Keratinocyte (primary cell): ENCODE data around the gene PXYLP1. TPM values are rescaled to one million over a fixed set of nuclear protein-coding genes. Genes with fewer than 3 reads are reported as not detected.

Source experiments
- DNase-seq: peaks from one replicate; pipeline ENCODE4 v3.0.0-alpha.2; 2011; ENCODE audit warnings: low read depth, missing footprints, low spot score
- FAIRE-seq: peaks from 2 replicates; lab custom pipeline; 2011; peaks lifted over from hg19 to GRCh38; lab: Jason Lieb, UNC
- H2AFZ ChIP-seq: 2 replicates; pipeline ENCODE4 v1.6.0; 2012; ENCODE audit warnings: low read length, control low read depth, inconsistent platforms; ENCODE audit not compliant: control insufficient read depth
- H3K27ac ChIP-seq: 2 replicates; pipeline ENCODE4 v1.5.1; 2011; ENCODE audit warnings: low read length; ENCODE audit not compliant: control insufficient read depth, insufficient read depth
- H3K27me3 ChIP-seq: 3 replicates; pipeline ENCODE4 v1.6.0; 2011; ENCODE audit warnings: low read length; ENCODE audit not compliant: control insufficient read depth, insufficient read depth; ENCODE audit errors: extremely low read depth
- H3K36me3 ChIP-seq, 2 experiments: 2 replicates in 1 of 2; 3 replicates in 1 of 2; pipeline ENCODE4 v1.5.1; 2011; ENCODE audit warnings: low read length in 2 of 2, mild to moderate bottlenecking in 1 of 2; ENCODE audit not compliant: control insufficient read depth in 2 of 2, insufficient read depth in 2 of 2; ENCODE audit errors: extremely low read depth in 1 of 2
- H3K4me1 ChIP-seq: 3 replicates; pipeline ENCODE4 v1.5.1; 2011; ENCODE audit warnings: low read length; ENCODE audit not compliant: control insufficient read depth, insufficient read depth; ENCODE audit errors: extremely low read depth
- H3K4me2 ChIP-seq: 3 replicates; pipeline ENCODE4 v1.6.0; 2011; ENCODE audit warnings: low read depth, low read length; ENCODE audit not compliant: control insufficient read depth, insufficient read depth; ENCODE audit errors: extremely low read depth
- H3K4me3 ChIP-seq, 3 experiments: fragments of 200-600 bp in 1 of 3; sonication (generic) in 1 of 3; 2 replicates in 2 of 3; 3 replicates in 1 of 3; pipeline ENCODE4 v1.5.1; 2011 to 2016; ENCODE audit warnings: low read length in 3 of 3, mild to moderate bottlenecking in 3 of 3, control low read depth in 2 of 3, inconsistent platforms in 1 of 3, low read depth in 1 of 3, mixed read lengths in 1 of 3, mixed run types in 1 of 3, moderate library complexity in 1 of 3; ENCODE audit not compliant: control insufficient read depth in 2 of 3, insufficient read depth in 2 of 3; ENCODE audit errors: extremely low read depth in 1 of 3
- H3K79me2 ChIP-seq: 2 replicates; pipeline ENCODE4 v1.6.0; 2012; ENCODE audit warnings: low read length; ENCODE audit not compliant: control insufficient read depth, insufficient read depth
- H3K9ac ChIP-seq: 3 replicates; pipeline ENCODE4 v1.6.0; 2011; ENCODE audit warnings: low read length; ENCODE audit not compliant: control insufficient read depth, insufficient read depth; ENCODE audit errors: extremely low read depth
- H3K9me1 ChIP-seq: 3 replicates; pipeline ENCODE4 v1.6.0; 2011; ENCODE audit warnings: low read length; ENCODE audit not compliant: control insufficient read depth, insufficient read depth; ENCODE audit errors: extremely low read depth
- H3K9me3 ChIP-seq: 2 replicates; pipeline ENCODE4 v1.5.1; 2012; ENCODE audit warnings: low read depth, low read length; ENCODE audit not compliant: control insufficient read depth
- H4K20me1 ChIP-seq: 3 replicates; pipeline ENCODE4 v1.6.0; 2011; ENCODE audit warnings: low read length; ENCODE audit not compliant: control insufficient read depth, insufficient read depth; ENCODE audit errors: extremely low read depth
- EZH2 ChIP-seq: IDR thresholded peaks from one replicate; pipeline ENCODE4 v1.6.1; 2012; ENCODE audit warnings: inconsistent platforms, mild to moderate bottlenecking, low read length, moderate library complexity
- dilution Hi-C: fragments of 300-500 bp; cut with MboI; formaldehyde crosslinking; loops from one replicate; pipeline ENCODE4 v1.7.0; 2020; ENCODE audit warnings: low sequenced_read_pairs; ENCODE audit not compliant: extremely low pct_ligation_motif_present
- polyA plus RNA-seq, 5 experiments: library from polyadenylated mRNA; depleted of rRNA in 3 of 5; stranded (reverse) in 3 of 5; stranded (forward) in 1 of 5; unstranded in 1 of 5; fragments of >200 nt; gene quantifications; 1 replicate in 1 of 5; 2 replicates in 3 of 5; 3 replicates in 1 of 5; pipeline versions ENCODE4 v1.2.1 to v1.2.3, GENCODE V29; 2011 to 2012; ENCODE audit warnings: missing spikeins in 2 of 5, low read depth in 1 of 5, low replicate concordance in 1 of 5
- TF ChIP-seq, protein P1 (sequence below), 3 experiments: IDR thresholded peaks in 1 of 3; conservative IDR thresholded peaks in 1 of 3; optimal IDR thresholded peaks in 1 of 3; 2 replicates in 2 of 3; 3 replicates in 1 of 3; pipeline versions ENCODE3 to v1.5.1; 2011; ENCODE audit warnings: low read length in 3 of 3, mild to moderate bottlenecking in 3 of 3, moderate library complexity in 2 of 3, control low read depth in 1 of 3, inconsistent platforms in 1 of 3; ENCODE audit not compliant: insufficient read depth in 2 of 3; ENCODE audit errors: extremely low read depth in 1 of 3

The PXYLP1 gene
- polyA plus RNA-seq, 1 donor (not counting 4 experiments of a cell fraction or from before 2014, with no cell fraction given), result 3.0 TPM

GRCh38 chr3:141308588-141309218, 77.1 kb downstream of the PXYLP1 start:
- Histone ChIP-seq H3K9me1 (no peaks in the 10 kb centered on the region), H3K4me2 (peak overlapping the region; percentile 7), H3K4me3 (no peak overlapping the region), H3K79me2 (peaks cover 4% of the 10 kb centered on the region), H2AFZ (no peak overlapping the region), H3K36me3 (no peaks in the 10 kb centered on the region), H3K9ac (no peak overlapping the region), H3K27me3 (no peaks in the 10 kb centered on the region), H4K20me1 (no peaks in the 10 kb centered on the region), H3K27ac (no peak overlapping the region), H3K4me1 (peaks cover 19% of the 10 kb centered on the region), H3K9me3 (no peaks in the 10 kb centered on the region)
- peak; percentile 32 for DNase-seq
- FAIRE-seq, result no peak
- dilution Hi-C loops, result no loop called here
- TF ChIP-seq, protein P1, sequence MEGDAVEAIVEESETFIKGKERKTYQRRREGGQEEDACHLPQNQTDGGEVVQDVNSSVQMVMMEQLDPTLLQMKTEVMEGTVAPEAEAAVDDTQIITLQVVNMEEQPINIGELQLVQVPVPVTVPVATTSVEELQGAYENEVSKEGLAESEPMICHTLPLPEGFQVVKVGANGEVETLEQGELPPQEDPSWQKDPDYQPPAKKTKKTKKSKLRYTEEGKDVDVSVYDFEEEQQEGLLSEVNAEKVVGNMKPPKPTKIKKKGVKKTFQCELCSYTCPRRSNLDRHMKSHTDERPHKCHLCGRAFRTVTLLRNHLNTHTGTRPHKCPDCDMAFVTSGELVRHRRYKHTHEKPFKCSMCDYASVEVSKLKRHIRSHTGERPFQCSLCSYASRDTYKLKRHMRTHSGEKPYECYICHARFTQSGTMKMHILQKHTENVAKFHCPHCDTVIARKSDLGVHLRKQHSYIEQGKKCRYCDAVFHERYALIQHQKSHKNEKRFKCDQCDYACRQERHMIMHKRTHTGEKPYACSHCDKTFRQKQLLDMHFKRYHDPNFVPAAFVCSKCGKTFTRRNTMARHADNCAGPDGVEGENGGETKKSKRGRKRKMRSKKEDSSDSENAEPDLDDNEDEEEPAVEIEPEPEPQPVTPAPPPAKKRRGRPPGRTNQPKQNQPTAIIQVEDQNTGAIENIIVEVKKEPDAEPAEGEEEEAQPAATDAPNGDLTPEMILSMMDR (optimal IDR thresholded peaks at IDR 0.05 in 1 of 3, IDR thresholded peaks at IDR 0.05 in 1 of 3, conservative IDR thresholded peaks at IDR 0.05 in 1 of 3; ENCODE audit: extremely low read depth in 1 of 3, insufficient read depth in 2 of 3, low read length in 3 of 3), result peak; percentile 68 to 79 (median 71)
- no peak for TF ChIP-seq EZH2

DNA sequence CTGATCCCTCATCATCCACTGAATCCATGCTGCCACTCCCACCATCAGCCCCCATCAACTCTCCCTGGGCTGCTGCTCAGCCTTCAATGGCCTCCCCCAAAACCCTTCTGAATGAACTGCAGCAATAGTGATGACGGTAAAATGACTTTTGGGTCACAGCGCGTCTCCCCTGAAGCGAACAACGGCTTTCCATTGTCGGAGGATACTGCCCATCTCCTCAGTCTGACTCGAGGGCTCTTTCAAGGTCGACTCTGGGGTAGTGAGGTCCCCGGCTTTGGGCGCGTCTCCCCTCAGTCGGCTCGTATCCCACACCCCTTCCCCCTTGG, 79.5 kb downstream of the PXYLP1 start:
- H3K9me3 ChIP-seq, result no peaks in the 10 kb centered on the region
- H3K4me3 ChIP-seq, result peak overlapping the region; percentile 83 to 94 (median 88)
- H4K20me1 ChIP-seq, result no peaks in the 10 kb centered on the region
- H3K36me3 ChIP-seq, result no peaks in the 10 kb centered on the region
- H3K4me2 ChIP-seq, result peak overlapping the region; percentile 95
- no peaks in the 10 kb centered on the region for H3K27me3 ChIP-seq
- H3K9ac ChIP-seq, result peak overlapping the region; percentile 83
- no peak for FAIRE-seq
- TF ChIP-seq, protein P1 (optimal IDR thresholded peaks at IDR 0.05 in 1 of 3, IDR thresholded peaks at IDR 0.05 in 1 of 3, conservative IDR thresholded peaks at IDR 0.05 in 1 of 3; ENCODE audit: extremely low read depth in 1 of 3, insufficient read depth in 2 of 3, low read length in 3 of 3), result no peak
- no peak for TF ChIP-seq EZH2
- peaks cover 17% of the 10 kb centered on the region for H3K4me1 ChIP-seq
- H3K9me1 ChIP-seq, result no peaks in the 10 kb centered on the region
- dilution Hi-C loops, result no loop called here
- H2AFZ ChIP-seq, result peak overlapping the region; percentile 98
- peak overlapping the region; percentile 50 for H3K27ac ChIP-seq
- H3K79me2 ChIP-seq, result peaks cover 4% of the 10 kb centered on the region
- DNase-seq, result no peak
